Measurements from ENCODE around the gene TRAF3IP3.

Gene TRAF3IP3, protein sequence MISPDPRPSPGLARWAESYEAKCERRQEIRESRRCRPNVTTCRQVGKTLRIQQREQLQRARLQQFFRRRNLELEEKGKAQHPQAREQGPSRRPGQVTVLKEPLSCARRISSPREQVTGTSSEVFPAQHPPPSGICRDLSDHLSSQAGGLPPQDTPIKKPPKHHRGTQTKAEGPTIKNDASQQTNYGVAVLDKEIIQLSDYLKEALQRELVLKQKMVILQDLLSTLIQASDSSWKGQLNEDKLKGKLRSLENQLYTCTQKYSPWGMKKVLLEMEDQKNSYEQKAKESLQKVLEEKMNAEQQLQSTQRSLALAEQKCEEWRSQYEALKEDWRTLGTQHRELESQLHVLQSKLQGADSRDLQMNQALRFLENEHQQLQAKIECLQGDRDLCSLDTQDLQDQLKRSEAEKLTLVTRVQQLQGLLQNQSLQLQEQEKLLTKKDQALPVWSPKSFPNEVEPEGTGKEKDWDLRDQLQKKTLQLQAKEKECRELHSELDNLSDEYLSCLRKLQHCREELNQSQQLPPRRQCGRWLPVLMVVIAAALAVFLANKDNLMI

DNA sequence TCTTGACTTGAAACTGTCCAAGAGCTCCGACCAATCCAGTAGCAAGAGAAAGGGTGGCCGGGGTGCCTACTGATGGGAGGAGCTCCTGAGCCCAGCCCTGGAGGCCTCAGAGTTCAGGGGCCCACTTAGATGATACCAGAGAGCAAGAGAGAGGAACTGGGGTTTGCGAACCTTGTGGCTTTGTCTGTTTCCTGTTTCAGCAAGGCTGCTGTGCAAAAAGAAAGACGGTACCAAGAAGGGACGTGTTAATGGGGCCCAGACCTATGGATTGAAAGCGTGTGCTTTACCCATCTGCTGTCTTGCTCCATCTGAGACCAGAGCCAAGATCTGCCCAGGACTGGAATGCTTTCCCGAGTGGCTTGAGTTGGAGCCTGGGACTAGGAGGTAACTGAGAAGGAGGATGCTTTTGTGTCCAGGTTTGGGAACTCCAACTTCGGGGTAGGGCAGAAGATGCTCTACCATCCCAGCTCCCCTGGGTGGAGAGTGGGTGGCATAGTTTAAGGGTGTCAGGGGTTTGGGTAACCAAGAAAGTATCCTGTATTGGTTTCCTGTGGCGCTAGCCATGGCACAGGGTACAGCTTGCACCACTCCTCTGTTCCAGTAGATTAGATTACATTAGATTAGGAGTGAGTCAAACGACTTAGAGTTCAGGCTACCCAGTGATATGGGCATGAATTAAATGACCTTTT is at the start of gene TRAF3IP3:
TRAF3IP3 (plus strand) TSS at position 128 of the 689 bp plus-strand sequence. CDS start 3,987 bp downstream, outside the sequence.
- no peak within 1 kb of the TSS for H3K4me3 ChIP-seq (ENCODE audit: low read depth, low read length)
- TF ChIP-seq, protein P1, sequence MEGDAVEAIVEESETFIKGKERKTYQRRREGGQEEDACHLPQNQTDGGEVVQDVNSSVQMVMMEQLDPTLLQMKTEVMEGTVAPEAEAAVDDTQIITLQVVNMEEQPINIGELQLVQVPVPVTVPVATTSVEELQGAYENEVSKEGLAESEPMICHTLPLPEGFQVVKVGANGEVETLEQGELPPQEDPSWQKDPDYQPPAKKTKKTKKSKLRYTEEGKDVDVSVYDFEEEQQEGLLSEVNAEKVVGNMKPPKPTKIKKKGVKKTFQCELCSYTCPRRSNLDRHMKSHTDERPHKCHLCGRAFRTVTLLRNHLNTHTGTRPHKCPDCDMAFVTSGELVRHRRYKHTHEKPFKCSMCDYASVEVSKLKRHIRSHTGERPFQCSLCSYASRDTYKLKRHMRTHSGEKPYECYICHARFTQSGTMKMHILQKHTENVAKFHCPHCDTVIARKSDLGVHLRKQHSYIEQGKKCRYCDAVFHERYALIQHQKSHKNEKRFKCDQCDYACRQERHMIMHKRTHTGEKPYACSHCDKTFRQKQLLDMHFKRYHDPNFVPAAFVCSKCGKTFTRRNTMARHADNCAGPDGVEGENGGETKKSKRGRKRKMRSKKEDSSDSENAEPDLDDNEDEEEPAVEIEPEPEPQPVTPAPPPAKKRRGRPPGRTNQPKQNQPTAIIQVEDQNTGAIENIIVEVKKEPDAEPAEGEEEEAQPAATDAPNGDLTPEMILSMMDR (IDR thresholded peaks at IDR 0.05; ENCODE audit: insufficient read depth, low read length, missing control alignments): no peak
- DNase-seq (ENCODE audit: low read depth, low spot score): no peak
- ChIA-PET CTCF (interaction anchor here (0.9 to 2.1 kb wide), 5 partner anchors 8 to 68 kb away, joined by 5 to 8 read pairs (median 7); no protein-coding TSS in a partner anchor), POLR2A (no interaction called here)

DNA sequence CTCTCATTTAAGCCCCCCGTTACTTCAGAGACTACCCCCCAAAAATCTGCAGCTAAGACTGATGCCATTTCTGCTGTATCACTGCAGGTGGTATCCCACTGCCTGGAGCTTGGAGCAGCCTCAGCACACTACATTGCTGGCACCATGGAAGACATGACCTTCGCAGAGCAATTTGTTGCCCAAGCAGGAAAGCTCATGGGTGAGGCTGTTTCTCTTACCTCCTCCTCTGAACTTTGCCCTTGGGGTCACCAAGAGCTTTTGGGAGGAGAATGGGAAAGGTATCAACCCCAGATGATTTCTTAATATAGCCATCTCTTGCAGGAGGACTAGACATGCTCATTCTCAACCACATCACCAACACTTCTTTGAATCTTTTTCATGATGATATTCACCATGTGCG is 49.2 kb upstream of the TRAF3IP3 start:
- H3K4me3 ChIP-seq (ENCODE audit: low read depth, low read length): no peak overlapping the region
- ChIA-PET POLR2A (no interaction called here), CTCF (interaction anchor here (1.0 to 3.2 kb wide), 3 partner anchors 13 to 136 kb away, joined by 3 to 12 read pairs (median 4); no protein-coding TSS in a partner anchor)
- TF ChIP-seq, protein P1 (IDR thresholded peaks at IDR 0.05; ENCODE audit: insufficient read depth, low read length, missing control alignments): no peak
- DNase-seq (ENCODE audit: low read depth, low spot score): no peak

DNA sequence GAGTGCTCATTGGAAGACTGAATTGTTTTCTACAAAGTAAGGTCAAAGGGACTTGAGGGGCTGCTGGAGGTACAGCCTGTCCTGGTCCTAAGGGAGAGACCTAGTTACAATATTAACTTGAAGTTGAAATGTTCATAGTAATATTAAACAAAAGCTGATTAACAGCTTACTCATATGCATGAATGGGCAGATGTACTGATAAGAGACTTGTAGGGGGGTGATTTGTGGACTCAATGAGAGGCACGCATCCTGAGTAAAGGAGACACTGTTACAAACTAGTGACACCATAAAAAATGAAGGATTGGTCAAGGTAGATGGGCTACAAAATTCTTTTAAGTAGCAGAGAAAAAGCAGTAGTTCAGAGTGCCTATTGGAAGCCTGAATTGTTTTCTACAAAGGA is 48.5 kb upstream of the TRAF3IP3 start:
- POLR2A ChIA-PET: no interaction called here

DNA sequence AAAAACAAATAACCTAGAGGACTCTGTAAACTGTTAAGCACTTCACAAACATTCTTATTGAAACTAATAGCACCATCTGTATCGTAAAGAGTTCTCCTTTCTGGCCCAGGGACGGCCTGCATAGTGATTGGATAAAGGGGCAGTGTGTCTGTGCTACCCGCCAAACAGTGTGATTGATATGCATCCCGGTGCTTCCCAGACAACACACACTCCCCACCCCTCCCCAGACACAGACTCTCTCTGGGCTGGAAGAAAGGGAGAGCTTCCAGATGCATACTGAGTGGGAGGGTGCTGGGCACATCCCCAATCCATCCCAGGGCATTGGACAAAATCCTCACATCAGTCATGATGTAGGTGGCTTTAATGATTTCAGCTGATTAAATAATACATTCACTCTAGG is 47.6 kb upstream of the TRAF3IP3 start:
- no peak for DNase-seq (ENCODE audit: low read depth, low spot score)
- CTCF ChIA-PET: interaction anchor here (3.2 kb wide), 1 partner anchor 15 kb away, joined by 12 read pairs; no protein-coding TSS in a partner anchor
- POLR2A ChIA-PET: no interaction called here
- TF ChIP-seq, protein P1 (IDR thresholded peaks at IDR 0.05; ENCODE audit: insufficient read depth, low read length, missing control alignments): no peak
- H3K4me3 ChIP-seq (ENCODE audit: low read depth, low read length): no peak overlapping the region

More for the DNA sequence above, 48.5 kb upstream of the TRAF3IP3 start:
- no peak for DNase-seq (ENCODE audit: low read depth, low spot score)
- TF ChIP-seq, protein P1 (IDR thresholded peaks at IDR 0.05; ENCODE audit: insufficient read depth, low read length, missing control alignments): no peak
- CTCF ChIA-PET: interaction anchor here (1.3 to 3.2 kb wide), 2 partner anchors 14 to 137 kb away, joined by 4 to 12 read pairs; no protein-coding TSS in a partner anchor
- H3K4me3 ChIP-seq (ENCODE audit: low read depth, low read length): no peak overlapping the region

DNA sequence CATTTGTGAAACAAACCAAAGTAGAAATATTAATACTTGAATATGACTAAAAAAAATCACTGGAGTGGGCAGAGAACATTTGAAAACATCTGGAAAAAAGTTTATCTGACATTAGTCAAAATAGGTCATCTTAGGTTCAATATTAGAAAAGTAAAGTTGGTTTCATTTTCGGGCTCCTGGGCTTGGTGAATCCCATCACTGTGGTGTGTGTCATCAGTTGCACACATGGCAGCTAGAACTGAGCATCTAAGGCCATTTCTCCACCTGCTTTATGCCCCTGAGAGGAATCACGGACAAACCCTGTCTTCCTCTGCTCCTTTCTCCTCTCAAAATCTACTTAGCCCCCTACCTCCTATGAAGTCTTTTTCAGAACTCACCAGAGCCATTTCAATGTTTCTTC is 45.8 kb upstream of the TRAF3IP3 start:
- ChIA-PET POLR2A (no interaction called here), CTCF (no interaction called here)
- no peak for DNase-seq (ENCODE audit: low read depth, low spot score)
- TF ChIP-seq, protein P1 (IDR thresholded peaks at IDR 0.05; ENCODE audit: insufficient read depth, low read length, missing control alignments): no peak
- no peak overlapping the region for H3K4me3 ChIP-seq (ENCODE audit: low read depth, low read length)

DNA sequence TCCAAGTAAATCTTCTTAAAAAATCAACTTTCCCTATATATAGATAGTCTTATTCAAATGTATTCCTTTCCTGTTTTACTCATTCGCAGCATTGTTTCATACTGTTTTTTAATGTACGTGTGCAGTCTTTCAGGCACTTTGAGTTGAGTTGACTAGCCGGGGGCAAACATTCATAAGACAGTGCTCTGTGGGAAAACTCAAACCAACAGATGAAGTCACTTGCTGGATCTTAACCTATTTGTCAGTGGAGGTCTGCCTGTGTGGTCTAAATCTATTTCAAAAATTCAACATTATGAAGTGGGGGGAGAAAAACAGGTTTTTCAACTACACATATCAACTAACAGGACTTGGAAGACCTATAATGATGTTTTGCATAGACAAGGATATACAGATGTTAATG is 45.0 kb upstream of the TRAF3IP3 start:
- no peak for DNase-seq (ENCODE audit: low read depth, low spot score)
- TF ChIP-seq, protein P1 (IDR thresholded peaks at IDR 0.05; ENCODE audit: insufficient read depth, low read length, missing control alignments): no peak
- ChIA-PET CTCF (no interaction called here), POLR2A (no interaction called here)
- H3K4me3 ChIP-seq (ENCODE audit: low read depth, low read length): no peak overlapping the region
